ENCODE results near the gene SMIM10L2A.
"Not testable (repeated sequence)": the region's sequence is repeated elsewhere in the genome, so short reads cannot be mapped to it uniquely, and the experiment has no call there.

The SMIM10L2A gene

GRCh38 chrX:135461756-135462155 is 40.0 kb downstream of the SMIM10L2A start:
- DNase-seq, result not testable (repeated sequence)

- no peak for DNase-seq
Observed at GRCh38 chrX:135463937-135464336, 42.2 kb downstream of the SMIM10L2A start.

- no peak for DNase-seq
Observed at GRCh38 chrX:135476378-135476777, 54.6 kb downstream of the SMIM10L2A start.

- DNase-seq, result no peak
Observed at GRCh38 chrX:135477576-135477975, 55.8 kb downstream of the SMIM10L2A start.

Data from activated CD4-positive, alpha-beta T cell treated with anti-CD3 and anti-CD28 coated beads for 1 hour (primary cell).